Measurements from ENCODE around the gene TBC1D32.

The TBC1D32 gene

GRCh38 chr6:121247386-121247785, 86.9 kb downstream of the TBC1D32 start:
- no peak overlapping the region for H3K9ac ChIP-seq (ENCODE audit: low read depth, low read length, poor library complexity, severe bottlenecking)
- no peaks in the 10 kb centered on the region for H4K20me1 ChIP-seq (ENCODE audit: insufficient read depth, low read length, poor library complexity, severe bottlenecking)
- 0 out of 2 replicates have a peak, but pooled peaks cover 4% of the 10 kb centered on the region for H3K36me3 ChIP-seq (ENCODE audit: insufficient read depth, low read length)
- no peaks in the 10 kb centered on the region for H3K4me1 ChIP-seq (ENCODE audit: insufficient read depth, low read length, poor library complexity, severe bottlenecking)
- H3F3A ChIP-seq (ENCODE audit: low read depth) = no peaks in the 10 kb centered on the region
- H3K79me2 ChIP-seq (ENCODE audit: insufficient read depth, low read length) = no peaks in the 10 kb centered on the region
- TF ChIP-seq EZH2phosphoT487 (IDR thresholded peaks at IDR 0.05; ENCODE audit: borderline replicate concordance) = no peak
- no peak for TF ChIP-seq CTCF (conservative IDR thresholded peaks at IDR 0.05; ENCODE audit: low read length)
- H3K4me3 ChIP-seq (ENCODE audit: low read length, poor library complexity, severe bottlenecking) = no peak overlapping the region
- H3K9me2 ChIP-seq (replicated peaks; ENCODE audit: low read depth, low read length) = no peaks in the 10 kb centered on the region
- peaks cover 5% of the 10 kb centered on the region; the same call in 1 of the 2 replicates for H3K9me3 ChIP-seq (ENCODE audit: insufficient read depth, low read depth, low read length)
- no peak overlapping the region for H2AFZ ChIP-seq (ENCODE audit: low read length)
- H3K4me2 ChIP-seq (ENCODE audit: low read depth, low read length, poor library complexity, severe bottlenecking) = no peak overlapping the region
- no peaks in the 10 kb centered on the region for H3K27me3 ChIP-seq (ENCODE audit: insufficient read depth, low read length, poor library complexity, severe bottlenecking)

GRCh38 chr6:121242386-121242785, 91.9 kb downstream of the TBC1D32 start:
- Histone ChIP-seq H3K4me2 (ENCODE audit: low read depth, low read length, poor library complexity, severe bottlenecking) (no peak overlapping the region), H3F3A (ENCODE audit: low read depth) (no peaks in the 10 kb centered on the region), H3K9me2 (replicated peaks; ENCODE audit: low read depth, low read length) (no peaks in the 10 kb centered on the region), H3K36me3 (ENCODE audit: insufficient read depth, low read length) (0 out of 2 replicates have a peak, but pooled peaks cover 8% of the 10 kb centered on the region), H4K20me1 (ENCODE audit: insufficient read depth, low read length, poor library complexity, severe bottlenecking) (no peaks in the 10 kb centered on the region), H3K9me3 (ENCODE audit: insufficient read depth, low read depth, low read length) (no peaks in the 10 kb centered on the region), H3K9ac (ENCODE audit: low read depth, low read length, poor library complexity, severe bottlenecking) (no peak overlapping the region), H3K4me1 (ENCODE audit: insufficient read depth, low read length, poor library complexity, severe bottlenecking) (no peaks in the 10 kb centered on the region), H3K79me2 (ENCODE audit: insufficient read depth, low read length) (no peaks in the 10 kb centered on the region), H2AFZ (ENCODE audit: low read length) (no peak overlapping the region), H3K4me3 (ENCODE audit: low read length, poor library complexity, severe bottlenecking) (no peak overlapping the region), H3K27me3 (ENCODE audit: insufficient read depth, low read length, poor library complexity, severe bottlenecking) (no peaks in the 10 kb centered on the region)
- TF ChIP-seq CTCF (conservative IDR thresholded peaks at IDR 0.05; ENCODE audit: low read length) (no peak), EZH2phosphoT487 (IDR thresholded peaks at IDR 0.05; ENCODE audit: borderline replicate concordance) (no peak)

GRCh38 chr6:121237859-121238258, 96.4 kb downstream of the TBC1D32 start:
- no peaks in the 10 kb centered on the region for H3K9me2 ChIP-seq (replicated peaks; ENCODE audit: low read depth, low read length)
- peaks cover 10% of the 10 kb centered on the region; the same call in 1 of the 2 replicates for H3K36me3 ChIP-seq (ENCODE audit: insufficient read depth, low read length)
- H3K27me3 ChIP-seq (ENCODE audit: insufficient read depth, low read length, poor library complexity, severe bottlenecking) = no peaks in the 10 kb centered on the region
- H3K9me3 ChIP-seq (ENCODE audit: insufficient read depth, low read depth, low read length) = no peaks in the 10 kb centered on the region
- no peak overlapping the region for H3K4me3 ChIP-seq (ENCODE audit: low read length, poor library complexity, severe bottlenecking)
- H2AFZ ChIP-seq (ENCODE audit: low read length) = no peak overlapping the region
- TF ChIP-seq EZH2phosphoT487 (IDR thresholded peaks at IDR 0.05; ENCODE audit: borderline replicate concordance) (no peak), CTCF (conservative IDR thresholded peaks at IDR 0.05; ENCODE audit: low read length) (no peak)
- no peaks in the 10 kb centered on the region for H3K79me2 ChIP-seq (ENCODE audit: insufficient read depth, low read length)
- H3F3A ChIP-seq (ENCODE audit: low read depth) = no peaks in the 10 kb centered on the region
- no peak overlapping the region for H3K9ac ChIP-seq (ENCODE audit: low read depth, low read length, poor library complexity, severe bottlenecking)
- no peak overlapping the region for H3K4me2 ChIP-seq (ENCODE audit: low read depth, low read length, poor library complexity, severe bottlenecking)
- H3K4me1 ChIP-seq (ENCODE audit: insufficient read depth, low read length, poor library complexity, severe bottlenecking) = no peaks in the 10 kb centered on the region
- no peaks in the 10 kb centered on the region for H4K20me1 ChIP-seq (ENCODE audit: insufficient read depth, low read length, poor library complexity, severe bottlenecking)

Data from Loucy (cell line).